DMS79 treated with DMSO at 0.1 percent for 48 hours (cell line): ENCODE data around the gene SYAP1.
"Not testable (repeated sequence)": the region's sequence is repeated elsewhere in the genome, so short reads cannot be mapped to it uniquely, and the experiment has no call there.

Experiments used
- DNase-seq: peaks from one replicate; lab custom pipeline; 2025; lab: John Stamatoyannopoulos, UW

SYAP1 gene

GRCh38 chrX:16725072-16725471, 5.7 kb downstream of the SYAP1 start:
- DNase-seq = no peak

GRCh38 chrX:16726347-16726988, 7.1 kb downstream of the SYAP1 start:
- DNase-seq = not testable (repeated sequence)

DNA sequence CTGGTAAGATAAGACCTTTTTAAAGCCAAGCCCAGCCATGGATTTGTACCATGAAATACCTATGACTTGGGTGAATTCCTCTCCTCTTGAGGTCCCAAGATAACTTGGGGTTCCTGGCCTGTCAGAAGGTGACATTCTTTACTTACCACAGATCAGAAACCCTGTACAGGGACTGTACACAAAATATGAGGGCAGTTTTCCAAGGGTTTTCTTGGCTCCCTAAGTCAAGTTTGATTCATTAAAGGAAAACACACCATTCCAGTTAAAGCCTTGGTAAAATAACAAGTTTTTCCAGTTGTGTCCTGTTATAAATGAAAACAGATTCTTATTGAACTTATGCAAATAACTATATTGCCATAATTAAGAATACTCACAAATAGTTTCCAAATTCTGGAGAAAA, 8.2 kb downstream of the SYAP1 start:
- DNase-seq = no peak

DNA sequence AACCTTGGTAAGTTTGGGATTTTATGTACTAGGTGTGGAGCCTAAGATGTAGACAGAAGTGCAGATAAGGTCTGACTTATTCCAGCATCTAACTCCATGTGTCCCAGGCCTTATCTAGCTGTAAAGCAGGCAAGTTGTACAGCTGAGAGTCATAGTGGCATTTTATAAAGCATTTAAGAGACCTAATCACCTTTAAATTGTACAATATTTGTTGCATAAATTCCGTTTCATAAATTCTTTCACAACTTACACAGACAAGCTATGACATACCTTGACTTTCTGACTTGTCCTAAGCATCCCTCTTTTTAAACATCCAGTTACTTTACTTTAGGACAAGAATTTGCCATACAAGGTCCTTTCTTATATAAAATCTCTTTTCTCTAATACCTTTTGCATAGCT, 11.0 kb downstream of the SYAP1 start:
- DNase-seq = no peak

GRCh38 chrX:16733013-16733412, 13.6 kb downstream of the SYAP1 start:
- no peak for DNase-seq

DNA sequence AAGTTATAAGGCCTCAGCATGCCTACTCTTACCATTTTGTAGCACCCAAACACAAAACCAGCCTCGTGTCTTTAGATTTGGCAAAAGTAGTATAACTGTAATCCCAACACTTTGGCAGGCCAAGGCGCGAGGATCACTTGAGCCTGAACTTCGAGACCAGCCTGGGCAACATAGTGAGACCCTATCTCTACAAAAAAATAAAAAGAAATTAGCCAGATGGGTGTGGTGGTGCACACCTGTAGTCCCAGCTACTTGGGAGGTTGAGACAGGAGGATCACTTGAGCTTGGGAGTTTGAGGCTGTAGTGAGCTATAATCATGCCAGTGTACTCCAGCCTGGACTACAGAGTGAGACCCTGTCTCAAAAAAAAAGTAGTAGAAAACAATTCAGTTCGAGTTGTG, 17.6 kb downstream of the SYAP1 start:
- no peak for DNase-seq

- DNase-seq = no peak
Measured at GRCh38 chrX:16739574-16739973, 20.2 kb downstream of the SYAP1 start.

GRCh38 chrX:16743604-16744325, 24.4 kb downstream of the SYAP1 start:
- no peak for DNase-seq

DNA sequence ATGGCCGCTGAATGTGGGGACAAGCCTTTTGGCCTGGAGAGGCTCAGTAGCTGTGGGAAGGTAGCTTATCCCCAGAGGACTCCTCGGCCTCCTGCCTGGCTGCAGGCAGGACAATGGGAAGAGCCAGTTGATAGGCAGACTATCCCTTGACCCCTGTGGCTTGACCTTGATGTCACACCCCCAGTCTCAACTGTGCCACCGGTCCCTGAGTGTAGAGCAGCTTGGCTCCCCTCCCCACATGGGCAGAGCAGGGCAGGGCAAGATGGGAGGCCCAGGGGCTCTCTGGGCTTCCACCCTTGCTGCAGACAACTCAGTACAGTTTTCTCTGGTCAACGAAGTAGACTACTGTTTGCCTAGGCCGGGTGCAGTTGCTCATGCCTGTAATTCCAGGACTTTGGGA, 25.7 kb downstream of the SYAP1 start:
- DNase-seq = no peak

GRCh38 chrX:16745659-16746058, 26.2 kb downstream of the SYAP1 start:
- no peak for DNase-seq

DNA sequence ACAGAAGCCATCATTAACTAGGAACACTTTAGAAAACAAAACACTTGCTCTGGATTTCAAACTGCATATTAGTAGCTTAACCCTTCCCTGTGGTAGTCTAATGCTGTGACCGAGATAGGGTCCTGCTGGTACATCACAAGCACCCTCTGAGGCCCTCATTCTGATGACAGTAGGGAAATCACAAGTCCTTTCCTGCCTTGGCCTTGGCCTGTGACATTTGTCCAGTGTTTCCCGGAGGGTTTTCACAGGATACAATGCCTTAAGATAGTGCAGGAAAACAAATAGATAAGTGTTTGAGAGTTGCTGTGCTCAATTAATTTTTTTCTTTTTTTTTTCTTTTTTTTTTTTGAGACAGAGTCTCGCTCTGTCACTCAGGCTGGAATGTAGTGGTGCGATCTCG, 29.0 kb downstream of the SYAP1 start:
- no peak for DNase-seq

GRCh38 chrX:16750136-16750535, 30.7 kb downstream of the SYAP1 start:
- no peak for DNase-seq

GRCh38 chrX:16754019-16754418, 34.6 kb downstream of the SYAP1 start:
- DNase-seq = no peak

- peak; percentile 36 for DNase-seq
Measured at GRCh38 chrX:16756724-16757123, 37.3 kb downstream of the SYAP1 start.

DNA sequence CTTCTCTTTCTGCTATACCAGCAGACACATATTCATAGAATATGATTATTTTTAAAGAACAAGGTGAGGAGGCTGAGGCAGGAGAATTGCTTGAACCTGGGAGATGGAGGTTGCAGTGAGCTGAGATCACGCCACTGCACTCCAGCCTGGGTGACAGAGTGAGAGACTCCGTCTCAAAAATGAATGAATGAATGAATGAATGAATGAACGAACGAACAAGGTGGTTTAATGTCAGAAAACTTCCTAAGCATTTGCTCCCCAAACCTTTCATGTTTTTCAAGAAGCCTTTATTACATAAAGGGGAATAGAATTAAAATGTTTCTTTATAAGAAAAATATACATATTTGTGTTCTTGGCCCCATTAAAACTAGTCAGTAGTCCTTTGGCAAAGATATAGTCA, 42.1 kb downstream of the SYAP1 start:
- DNase-seq = not testable (repeated sequence)

GRCh38 chrX:16762579-16762978, 43.2 kb downstream of the SYAP1 start:
- DNase-seq = no peak

DNA sequence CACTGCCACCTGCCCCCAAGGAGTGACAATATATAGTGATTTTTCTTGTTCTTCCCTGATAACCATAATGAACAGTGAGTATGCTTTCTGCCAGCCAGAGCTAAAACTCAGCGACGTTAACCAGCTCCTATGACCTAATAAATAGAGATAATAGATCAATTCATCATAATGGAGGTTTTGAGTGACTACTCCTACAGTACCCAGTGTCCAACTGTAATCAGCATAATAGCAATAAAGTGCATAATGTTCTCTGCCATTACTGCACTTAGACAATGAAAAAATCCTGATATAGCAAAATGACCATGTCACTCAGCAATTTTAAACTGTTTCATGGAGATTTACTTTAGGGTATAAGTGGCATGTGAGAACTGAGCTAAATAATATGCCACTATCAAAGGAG, 46.2 kb downstream of the SYAP1 start:
- no peak for DNase-seq

DNA sequence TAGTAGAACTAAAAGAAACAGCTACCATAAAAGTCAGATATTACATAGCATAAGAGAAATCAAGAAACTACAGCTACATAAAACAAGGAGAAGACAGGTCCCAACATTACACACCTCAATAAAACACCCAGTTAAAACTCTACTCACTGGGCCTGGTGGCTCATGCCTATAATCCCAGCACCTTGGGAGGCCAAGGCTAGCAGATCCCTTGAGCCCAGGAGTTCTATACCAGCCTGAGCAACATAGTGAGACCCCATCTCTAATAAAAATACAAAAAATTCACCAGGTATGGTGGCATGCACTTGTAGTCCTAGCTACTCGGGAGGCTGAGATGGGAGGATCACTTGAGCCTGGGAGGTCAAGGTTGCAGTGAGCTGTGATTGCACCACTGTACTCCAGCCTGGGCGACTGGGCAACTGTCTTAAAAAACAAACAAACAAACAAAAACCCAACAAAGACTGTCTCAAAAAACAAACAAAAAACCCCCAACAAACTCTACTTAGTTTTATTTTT, 51.6 kb downstream of the SYAP1 start:
- no peak for DNase-seq

- DNase-seq = no peak
Measured at GRCh38 chrX:16771483-16772398, 52.3 kb downstream of the SYAP1 start.

DNA sequence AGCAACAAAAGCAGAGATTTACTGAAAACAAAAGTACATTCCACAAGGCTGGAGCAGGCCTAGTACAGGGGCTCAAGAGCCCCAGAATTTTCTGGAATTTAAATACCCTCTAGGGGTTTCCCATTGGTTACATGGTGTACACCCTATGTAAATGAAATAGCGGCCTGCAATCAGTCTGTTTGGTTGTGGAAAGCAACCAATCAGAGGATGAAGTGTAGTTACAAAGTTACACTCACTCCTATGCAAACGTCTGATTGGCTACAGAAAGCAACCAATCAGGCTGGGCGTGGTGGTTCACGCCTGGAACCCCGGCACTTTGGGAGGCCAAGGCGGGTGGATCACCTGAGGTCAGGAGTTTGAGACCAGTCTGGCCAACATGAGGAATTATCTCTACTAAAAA, 53.0 kb downstream of the SYAP1 start:
- DNase-seq = no peak

DNA sequence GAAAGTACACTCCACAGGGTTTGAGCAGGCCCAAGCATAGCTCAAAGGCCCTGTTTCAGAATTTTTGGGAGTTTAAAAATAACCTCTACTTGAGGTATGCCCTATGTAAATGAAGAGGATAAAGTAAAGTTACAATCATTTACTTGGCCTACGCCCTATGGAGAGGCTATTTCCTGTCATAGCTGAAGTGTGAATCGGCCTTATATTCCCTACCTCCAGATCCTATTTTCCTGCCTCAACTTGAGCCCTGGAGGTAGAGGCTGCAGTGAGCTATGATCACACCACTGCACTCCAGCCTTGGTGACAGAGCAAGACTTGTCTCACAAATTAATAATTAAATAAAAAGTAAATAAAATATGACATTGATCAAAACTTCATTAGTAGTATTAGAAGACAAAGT, 55.3 kb downstream of the SYAP1 start:
- no peak for DNase-seq

DNA sequence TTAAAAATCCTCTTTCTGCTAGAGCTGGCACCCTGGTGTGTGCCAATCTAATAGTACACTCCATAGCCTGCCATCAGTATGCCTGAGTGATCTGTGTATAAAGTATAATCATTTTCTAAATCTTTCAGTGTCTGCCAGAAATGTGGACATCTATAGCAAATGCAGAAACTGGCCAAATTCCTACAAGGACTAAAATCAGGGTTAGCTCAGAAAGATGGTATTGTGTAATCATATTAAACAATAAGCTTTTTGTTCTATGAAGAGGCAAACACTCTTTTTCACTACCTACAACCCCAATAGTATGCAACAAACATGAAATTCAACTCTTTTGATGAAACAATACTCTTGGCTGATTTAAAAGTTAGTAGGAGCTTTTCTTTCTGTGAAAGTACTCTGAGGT, 59.1 kb downstream of the SYAP1 start:
- no peak for DNase-seq

- no peak for DNase-seq
Measured at GRCh38 chrX:16778993-16779392, 59.6 kb downstream of the SYAP1 start.
